ENCODE measurements around the gene POGLUT2. TPM values are rescaled to one million over a fixed set of nuclear protein-coding genes. Genes with fewer than 3 reads are reported as not detected.

The POGLUT2 gene
- total RNA-seq, 1 experiment from 2014 or later: 5.8 TPM

DNA sequence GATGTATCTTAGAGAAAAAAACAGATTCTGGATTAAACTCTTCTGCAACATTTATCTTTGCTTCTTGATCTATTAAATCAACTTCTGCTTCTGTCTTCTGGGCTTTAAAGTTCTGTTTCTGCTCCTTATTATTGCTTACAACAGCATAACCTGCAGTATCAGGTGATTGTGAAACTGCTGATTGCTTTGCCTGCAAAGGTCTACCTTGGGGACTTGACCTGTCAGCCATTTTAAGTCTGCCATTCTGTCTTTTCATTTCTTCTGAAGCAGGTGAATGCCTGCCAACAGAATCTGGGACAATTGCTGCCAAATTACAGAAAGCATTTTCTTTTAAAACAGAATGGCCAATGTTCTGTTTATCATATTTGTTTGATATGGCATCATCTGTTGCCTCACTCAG, 56.3 kb downstream of the POGLUT2 start:
- Histone ChIP-seq H3K27ac (ENCODE audit: low read length) (no peak overlapping the region), H3K4me1 (ENCODE audit: control insufficient read depth, insufficient read depth, low read length) (no peaks in the 10 kb centered on the region), H3K27me3 (ENCODE audit: control insufficient read depth, insufficient read depth, low read length) (peaks cover 12% of the 10 kb centered on the region), H3K4me3 (ENCODE audit: low read depth in 2 of 2, low read length in 2 of 2) (no peak overlapping the region), H3K36me3 (ENCODE audit: control insufficient read depth, insufficient read depth, low read length) (no peaks in the 10 kb centered on the region), H3K9me3 (ENCODE audit: control insufficient read depth, insufficient read depth, low read depth, low read length) (no peaks in the 10 kb centered on the region)
- intact Hi-C loops (cut with micrococcal nuclease; ENCODE audit: unreplicated experiment) (no loop called here), in situ Hi-C loops (cut with HindIII; ENCODE audit: low pct_unique_long_range_greater_than_20kb, low sequenced_read_pairs) (no loop called here)
- ChIA-PET POLR2A (no interaction called here), CTCF (no interaction called here)
- TF ChIP-seq, protein P1, sequence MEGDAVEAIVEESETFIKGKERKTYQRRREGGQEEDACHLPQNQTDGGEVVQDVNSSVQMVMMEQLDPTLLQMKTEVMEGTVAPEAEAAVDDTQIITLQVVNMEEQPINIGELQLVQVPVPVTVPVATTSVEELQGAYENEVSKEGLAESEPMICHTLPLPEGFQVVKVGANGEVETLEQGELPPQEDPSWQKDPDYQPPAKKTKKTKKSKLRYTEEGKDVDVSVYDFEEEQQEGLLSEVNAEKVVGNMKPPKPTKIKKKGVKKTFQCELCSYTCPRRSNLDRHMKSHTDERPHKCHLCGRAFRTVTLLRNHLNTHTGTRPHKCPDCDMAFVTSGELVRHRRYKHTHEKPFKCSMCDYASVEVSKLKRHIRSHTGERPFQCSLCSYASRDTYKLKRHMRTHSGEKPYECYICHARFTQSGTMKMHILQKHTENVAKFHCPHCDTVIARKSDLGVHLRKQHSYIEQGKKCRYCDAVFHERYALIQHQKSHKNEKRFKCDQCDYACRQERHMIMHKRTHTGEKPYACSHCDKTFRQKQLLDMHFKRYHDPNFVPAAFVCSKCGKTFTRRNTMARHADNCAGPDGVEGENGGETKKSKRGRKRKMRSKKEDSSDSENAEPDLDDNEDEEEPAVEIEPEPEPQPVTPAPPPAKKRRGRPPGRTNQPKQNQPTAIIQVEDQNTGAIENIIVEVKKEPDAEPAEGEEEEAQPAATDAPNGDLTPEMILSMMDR (IDR thresholded peaks at IDR 0.05): no peak
- no peak for TF ChIP-seq POLR2AphosphoS5 (IDR thresholded peaks at IDR 0.05; ENCODE audit: low read depth, low read length)
- no peak for TF ChIP-seq TCF7L2 (IDR thresholded peaks at IDR 0.05; ENCODE audit: low read depth, low read length)
- TF ChIP-seq, protein P2, sequence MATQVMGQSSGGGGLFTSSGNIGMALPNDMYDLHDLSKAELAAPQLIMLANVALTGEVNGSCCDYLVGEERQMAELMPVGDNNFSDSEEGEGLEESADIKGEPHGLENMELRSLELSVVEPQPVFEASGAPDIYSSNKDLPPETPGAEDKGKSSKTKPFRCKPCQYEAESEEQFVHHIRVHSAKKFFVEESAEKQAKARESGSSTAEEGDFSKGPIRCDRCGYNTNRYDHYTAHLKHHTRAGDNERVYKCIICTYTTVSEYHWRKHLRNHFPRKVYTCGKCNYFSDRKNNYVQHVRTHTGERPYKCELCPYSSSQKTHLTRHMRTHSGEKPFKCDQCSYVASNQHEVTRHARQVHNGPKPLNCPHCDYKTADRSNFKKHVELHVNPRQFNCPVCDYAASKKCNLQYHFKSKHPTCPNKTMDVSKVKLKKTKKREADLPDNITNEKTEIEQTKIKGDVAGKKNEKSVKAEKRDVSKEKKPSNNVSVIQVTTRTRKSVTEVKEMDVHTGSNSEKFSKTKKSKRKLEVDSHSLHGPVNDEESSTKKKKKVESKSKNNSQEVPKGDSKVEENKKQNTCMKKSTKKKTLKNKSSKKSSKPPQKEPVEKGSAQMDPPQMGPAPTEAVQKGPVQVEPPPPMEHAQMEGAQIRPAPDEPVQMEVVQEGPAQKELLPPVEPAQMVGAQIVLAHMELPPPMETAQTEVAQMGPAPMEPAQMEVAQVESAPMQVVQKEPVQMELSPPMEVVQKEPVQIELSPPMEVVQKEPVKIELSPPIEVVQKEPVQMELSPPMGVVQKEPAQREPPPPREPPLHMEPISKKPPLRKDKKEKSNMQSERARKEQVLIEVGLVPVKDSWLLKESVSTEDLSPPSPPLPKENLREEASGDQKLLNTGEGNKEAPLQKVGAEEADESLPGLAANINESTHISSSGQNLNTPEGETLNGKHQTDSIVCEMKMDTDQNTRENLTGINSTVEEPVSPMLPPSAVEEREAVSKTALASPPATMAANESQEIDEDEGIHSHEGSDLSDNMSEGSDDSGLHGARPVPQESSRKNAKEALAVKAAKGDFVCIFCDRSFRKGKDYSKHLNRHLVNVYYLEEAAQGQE (IDR thresholded peaks at IDR 0.05; ENCODE audit: insufficient read depth in 1 of 2, low read depth in 2 of 2, low read length in 1 of 2): no peak
- no peak for TF ChIP-seq SIN3A (IDR thresholded peaks at IDR 0.05; ENCODE audit: borderline replicate concordance, insufficient read depth, low read depth, low read length)
- DNase-seq (ENCODE audit: low read depth, low spot score) (no peak), ATAC-seq (no peak)
- no TSS peak for BruUV-seq (replicated peaks)

DNA sequence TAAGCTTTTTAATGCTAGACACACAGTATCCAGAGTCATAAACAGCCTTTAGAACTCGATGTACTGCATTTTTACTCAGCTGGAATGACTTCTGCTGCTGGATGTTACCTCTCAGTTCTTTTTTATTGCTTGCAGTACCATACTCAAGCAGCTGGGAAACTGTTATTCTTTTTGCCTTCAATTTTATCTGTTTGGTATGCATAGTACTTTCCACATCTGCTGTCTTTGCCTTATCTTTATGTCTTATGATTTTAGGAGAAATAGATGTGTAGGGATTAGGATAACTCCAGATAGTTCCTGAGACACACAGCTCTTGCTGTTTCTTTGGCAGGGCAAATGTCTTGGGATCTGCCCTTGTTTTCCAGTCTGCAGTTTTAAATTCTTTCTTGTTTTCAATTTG, 56.7 kb downstream of the POGLUT2 start:
- H3K4me3 ChIP-seq (ENCODE audit: low read depth in 2 of 2, low read length in 2 of 2): no peak overlapping the region
- H3K9me3 ChIP-seq (ENCODE audit: control insufficient read depth, insufficient read depth, low read depth, low read length): no peaks in the 10 kb centered on the region
- in situ Hi-C loops (cut with HindIII; ENCODE audit: low pct_unique_long_range_greater_than_20kb, low sequenced_read_pairs) (no loop called here), intact Hi-C loops (cut with micrococcal nuclease; ENCODE audit: unreplicated experiment) (no loop called here)
- no peak for DNase-seq (ENCODE audit: low read depth, low spot score)
- ChIA-PET CTCF (no interaction called here), POLR2A (no interaction called here)
- H3K27ac ChIP-seq (ENCODE audit: low read length): no peak overlapping the region
- TF ChIP-seq, protein P1 (IDR thresholded peaks at IDR 0.05): no peak
- TF ChIP-seq, protein P2 (IDR thresholded peaks at IDR 0.05; ENCODE audit: insufficient read depth in 1 of 2, low read depth in 2 of 2, low read length in 1 of 2): no peak
- no peak for TF ChIP-seq TCF7L2 (IDR thresholded peaks at IDR 0.05; ENCODE audit: low read depth, low read length)
- no peak for TF ChIP-seq SIN3A (IDR thresholded peaks at IDR 0.05; ENCODE audit: borderline replicate concordance, insufficient read depth, low read depth, low read length)
- TF ChIP-seq POLR2AphosphoS5 (IDR thresholded peaks at IDR 0.05; ENCODE audit: low read depth, low read length): no peak
- no peaks in the 10 kb centered on the region for H3K4me1 ChIP-seq (ENCODE audit: control insufficient read depth, insufficient read depth, low read length)
- H3K36me3 ChIP-seq (ENCODE audit: control insufficient read depth, insufficient read depth, low read length): no peaks in the 10 kb centered on the region
- no TSS peak for BruUV-seq (replicated peaks)
- peaks cover 12% of the 10 kb centered on the region for H3K27me3 ChIP-seq (ENCODE audit: control insufficient read depth, insufficient read depth, low read length)
- no peak for ATAC-seq

Other genes with a start within 250 kb of the POGLUT2 start
- gene TPP2, start 202.0 kb downstream of the POGLUT2 start, total RNA-seq (2021; ENCODE audit: unreplicated experiment): 31.6 TPM
- gene METTL21C, start 103.9 kb downstream of the POGLUT2 start, total RNA-seq (2021; ENCODE audit: unreplicated experiment): not detected
- 20.8 TPM for gene TEX30, start 25.2 kb downstream of the POGLUT2 start, total RNA-seq (2021; ENCODE audit: unreplicated experiment)
- gene BIVM, start 143 bp upstream of the POGLUT2 start, total RNA-seq (2021; ENCODE audit: unreplicated experiment): 10.5 TPM
- 19.6 TPM for gene ERCC5, start 47.1 kb upstream of the POGLUT2 start, total RNA-seq (2021; ENCODE audit: unreplicated experiment)